H9 (cell line): ENCODE measurements around the gene TCF15. TPM values are rescaled to one million over a fixed set of nuclear protein-coding genes. Genes with fewer than 3 reads are reported as not detected.
A peak's percentile ranks its signal among the peaks of the same experiment; 100 is the strongest.

Experiments used
- DNase-seq: peaks from one replicate; pipeline ENCODE4 v3.0.0-alpha.2; 2017
- H2AFZ ChIP-seq: one replicate; pipeline ENCODE4 v1.6.1; 2013; ENCODE audit warnings: mild to moderate bottlenecking, low read length, control low read depth, moderate library complexity
- H2AK5ac ChIP-seq: 2 replicates; pipeline ENCODE4 v1.6.1; 2013; ENCODE audit warnings: low read length, control low read depth, mixed read lengths; ENCODE audit not compliant: insufficient read length
- H2BK120ac ChIP-seq: one replicate; pipeline ENCODE4 v1.6.1; 2013; ENCODE audit warnings: low read depth, mild to moderate bottlenecking, low read length, control low read depth, inconsistent platforms; ENCODE audit not compliant: poor library complexity, severe bottlenecking
- H2BK12ac ChIP-seq: 2 replicates; pipeline ENCODE4 v1.6.1; 2013; ENCODE audit warnings: low read length, control low read depth, mixed read lengths, low read depth; ENCODE audit not compliant: insufficient read length
- H2BK15ac ChIP-seq: 2 replicates; pipeline ENCODE4 v1.6.1; 2013; ENCODE audit warnings: low read depth, low read length, control low read depth
- H2BK20ac ChIP-seq: one replicate; pipeline ENCODE4 v1.6.1; 2013; ENCODE audit warnings: low read depth, mild to moderate bottlenecking, low read length, control low read depth, inconsistent platforms; ENCODE audit not compliant: poor library complexity, severe bottlenecking
- H2BK5ac ChIP-seq: 2 replicates; pipeline ENCODE4 v1.6.1; 2013; ENCODE audit warnings: low read length, control low read depth, mixed read lengths; ENCODE audit not compliant: insufficient read length
- H3K14ac ChIP-seq: 2 replicates; pipeline ENCODE4 v1.6.1; 2013; ENCODE audit warnings: low read length, control low read depth; ENCODE audit not compliant: insufficient read depth
- H3K18ac ChIP-seq: 2 replicates; pipeline ENCODE4 v1.6.1; 2013; ENCODE audit warnings: low read depth, mild to moderate bottlenecking, mixed read lengths, low read length, control low read depth; ENCODE audit not compliant: insufficient read length
- H3K23ac ChIP-seq: 2 replicates; pipeline ENCODE4 v1.6.1; 2013; ENCODE audit warnings: low read length, control low read depth, mixed read lengths, low read depth; ENCODE audit not compliant: insufficient read length
- H3K23me2 ChIP-seq: 2 replicates; pipeline ENCODE4 v1.6.1; 2013; ENCODE audit warnings: low read depth, mild to moderate bottlenecking, mixed read lengths, low read length, control low read depth; ENCODE audit not compliant: insufficient read length, poor library complexity, severe bottlenecking
- H3K27ac ChIP-seq: 2 replicates; pipeline ENCODE4 v1.5.1; 2013; ENCODE audit warnings: low read length, control low read depth, mixed read lengths, low read depth; ENCODE audit not compliant: insufficient read length
- H3K27me3 ChIP-seq: 2 replicates; pipeline ENCODE4 v1.6.1; 2013; ENCODE audit warnings: low read length, control low read depth, inconsistent platforms; ENCODE audit not compliant: insufficient read depth
- H3K4ac ChIP-seq: 2 replicates; pipeline ENCODE4 v1.6.1; 2013; ENCODE audit warnings: low read depth, mild to moderate bottlenecking, control low read depth, inconsistent platforms, low read length, moderate library complexity
- H3K4me1 ChIP-seq: 2 replicates; pipeline ENCODE4 v1.6.1; 2013; ENCODE audit warnings: low read length, control low read depth, inconsistent platforms; ENCODE audit not compliant: insufficient read depth
- H3K4me2 ChIP-seq: 2 replicates; pipeline ENCODE4 v1.6.1; 2013; ENCODE audit warnings: low read length, control low read depth, mixed read lengths; ENCODE audit not compliant: insufficient read length, insufficient read depth
- H3K56ac ChIP-seq: 2 replicates; pipeline ENCODE4 v1.6.1; 2013; ENCODE audit warnings: low read depth, mild to moderate bottlenecking, mixed read lengths, low read length, control low read depth; ENCODE audit not compliant: insufficient read length
- H3K79me1 ChIP-seq: 2 replicates; pipeline ENCODE4 v1.6.1; 2013; ENCODE audit warnings: low read depth, mild to moderate bottlenecking, moderate library complexity, low read length, control low read depth, inconsistent platforms; ENCODE audit not compliant: insufficient read depth, poor library complexity, severe bottlenecking
- H3K79me2 ChIP-seq: 2 replicates; pipeline ENCODE4 v1.6.1; 2013; ENCODE audit warnings: low read length, control low read depth, inconsistent platforms; ENCODE audit not compliant: insufficient read depth
- H3K9ac ChIP-seq: 2 replicates; pipeline ENCODE4 v1.6.1; 2013; ENCODE audit warnings: low read length, control low read depth, mixed read lengths; ENCODE audit not compliant: insufficient read length; ENCODE audit errors: extremely low read depth
- H3K9me3 ChIP-seq: one replicate; pipeline ENCODE4 v1.6.1; 2013; ENCODE audit warnings: low read depth, low read length, inconsistent platforms; ENCODE audit not compliant: control insufficient read depth
- H3T11ph ChIP-seq: one replicate; pipeline ENCODE4 v1.6.1; 2013; ENCODE audit warnings: mild to moderate bottlenecking, low read length, control low read depth, inconsistent platforms
- H4K20me1 ChIP-seq: one replicate; pipeline ENCODE4 v1.6.1; 2013; ENCODE audit not compliant: control insufficient read depth, insufficient read length, insufficient read depth
- H4K5ac ChIP-seq: 2 replicates; pipeline ENCODE4 v1.6.1; 2013; ENCODE audit warnings: low read depth, mild to moderate bottlenecking, mixed read lengths, low read length, control low read depth; ENCODE audit not compliant: insufficient read length
- H4K8ac ChIP-seq: replicated peaks from 2 replicates; pipeline ENCODE4 v1.6.1; 2013; ENCODE audit warnings: low read length, control low read depth, mixed read lengths, low read depth; ENCODE audit not compliant: insufficient read length
- H4K91ac ChIP-seq: 2 replicates; pipeline ENCODE4 v1.6.1; 2013; ENCODE audit warnings: low read depth, mild to moderate bottlenecking, moderate library complexity, mixed read lengths, low read length, control low read depth; ENCODE audit not compliant: insufficient read length
- H3K27ac Mint-ChIP-seq, 3 experiments: 2 replicates in 2 of 3; 3 replicates in 1 of 3; pipeline ENCODE4 v1.8.0; 2020 to 2021; ENCODE audit warnings: mixed read lengths in 3 of 3, mild to moderate bottlenecking in 1 of 3, moderate library complexity in 1 of 3
- H3K27me3 Mint-ChIP-seq: 2 replicates; pipeline ENCODE4 v1.8.0; 2021; ENCODE audit warnings: low read depth, mild to moderate bottlenecking, moderate library complexity, mixed read lengths
- H3K36me3 Mint-ChIP-seq, 3 experiments: 2 replicates in 2 of 3; 3 replicates in 1 of 3; pipeline ENCODE4 v1.8.0; 2020 to 2021; ENCODE audit warnings: low read depth in 3 of 3, mixed read lengths in 3 of 3; ENCODE audit not compliant: insufficient read depth in 1 of 3
- H3K4me1 Mint-ChIP-seq, 2 experiments: 2 replicates each; pipeline ENCODE4 v1.8.0; 2020; ENCODE audit warnings: mixed read lengths in 2 of 2
- H3K4me3 Mint-ChIP-seq, 2 experiments: 2 replicates in 1 of 2; 3 replicates in 1 of 2; pipeline ENCODE4 v1.8.0; 2020 to 2021; ENCODE audit warnings: mild to moderate bottlenecking in 2 of 2, mixed read lengths in 2 of 2, moderate library complexity in 1 of 2
- H3K9me3 Mint-ChIP-seq, 2 experiments: 2 replicates in 1 of 2; 3 replicates in 1 of 2; pipeline ENCODE4 v1.8.0; 2020; ENCODE audit warnings: mild to moderate bottlenecking in 2 of 2, mixed read lengths in 2 of 2, moderate library complexity in 1 of 2
- CTCF ChIP-seq: fragments of 200-600 bp; sonication (generic); conservative IDR thresholded peaks from 3 replicates; pipeline ENCODE4 v1.8.0; 2021; ENCODE audit warnings: antibody characterized with exemption, mild to moderate bottlenecking
- WGBS: extraction: QIAGEN DNeasy Blood & Tissue Kit; methylation state at CpG from one replicate; pipeline ENCODE4 v1.1.7; 2013; ENCODE audit warnings: missing lambda C conversion rate, low lambda C conversion rate, mixed read lengths; ENCODE audit not compliant: insufficient read length; ENCODE audit errors: extremely low coverage; 5-methylcytosine and 5-hydroxymethylcytosine counted together
- total RNA-seq: library from RNA; stranded (reverse); gene quantifications from 2 replicates; pipeline ENCODE4 v1.2.1, GENCODE V29; 2021

The TCF15 gene
- total RNA-seq, 1 experiment from 2014 or later, result 2.0 TPM

- Histone ChIP-seq H3K27ac (no peak overlapping the region), H3K9ac (no peak overlapping the region)
Measured at GRCh38 chr20:651713-652614, 41.9 kb upstream of the TCF15 start.

More at GRCh38 chr20:651713-652614, 41.9 kb upstream of the TCF15 start:
- no peaks in the 10 kb centered on the region for H3K27me3 ChIP-seq
- no peak overlapping the region for H4K5ac ChIP-seq
- no peak for TF ChIP-seq CTCF
- H3K56ac ChIP-seq, result no peak overlapping the region
- H2AK5ac ChIP-seq, result no peak overlapping the region
- Mint-ChIP-seq H3K27me3 (peaks cover 9% of the 10 kb centered on the region; the same call in 1 of the 2 replicates), H3K27ac (peak overlapping the region in 1 of 3 experiments; percentile 10; a peak in 1 of 7 replicates), H3K9me3 (no peaks in the 10 kb centered on the region), H3K4me1 (peaks cover 36 to 37% of the 10 kb centered on the region in 2 experiments), H3K4me3 (peak overlapping the region; percentile 73 to 79), H3K36me3 (peaks cover 25 to 38% (median 37%) of the 10 kb centered on the region in 3 experiments)
- no peak overlapping the region for H2AFZ ChIP-seq
- H3K4ac ChIP-seq, result no peak overlapping the region
- no CpG with 5 or more reads among the region's 20 CpGs for WGBS
- no peak overlapping the region for H3T11ph ChIP-seq
- no peaks in the 10 kb centered on the region; the same call in 1 of the 2 replicates for H3K79me2 ChIP-seq
- H2BK15ac ChIP-seq, result no peak overlapping the region
- peak overlapping the region; percentile 78 for H3K4me2 ChIP-seq
- no peak overlapping the region for H3K18ac ChIP-seq
- no peak overlapping the region for H2BK120ac ChIP-seq
- no peak overlapping the region for H3K14ac ChIP-seq
- no peak for DNase-seq
- peaks cover 7% of the 10 kb centered on the region; the same call in 1 of the 2 replicates for H3K4me1 ChIP-seq
- no peak overlapping the region for H2BK20ac ChIP-seq
- H2BK12ac ChIP-seq, result no peak overlapping the region
- H4K91ac ChIP-seq, result no peak overlapping the region
- H4K8ac ChIP-seq, result no peak overlapping the region
- H3K79me1 ChIP-seq, result no peaks in the 10 kb centered on the region
- H2BK5ac ChIP-seq, result no peak overlapping the region
- no peaks in the 10 kb centered on the region for H4K20me1 ChIP-seq
- H3K9me3 ChIP-seq, result no peaks in the 10 kb centered on the region
- peaks cover 4% of the 10 kb centered on the region for H3K23me2 ChIP-seq
- H3K23ac ChIP-seq, result no peak overlapping the region
